Heart left ventricle (tissue), 16 donors: ENCODE results near the gene FAM163B. TPM values are rescaled to one million over a fixed set of nuclear protein-coding genes. Genes with fewer than 3 reads are reported as not detected.

Source experiments
- ATAC-seq, 4 donors: fragments of 200-7000 bp; cut with Tn5 transposase; one replicate each; pipeline ENCODE4 v1.9.1; 2020 to 2022; ENCODE audit warnings: moderate library complexity in 4 of 4, mild to moderate bottlenecking in 3 of 4, moderate number of reproducible peaks in 1 of 4
- DNase-seq, 5 donors: peaks; one replicate each; pipeline ENCODE4 v3.0.0-alpha.2; 2020
- H3K27ac ChIP-seq, 12 donors: fragments of 200-600 bp; sonication (generic) in 4 of 12; one replicate each; pipeline versions ENCODE4 v1.5.0 to v1.8.0; 2016 to 2022; ENCODE audit warnings: mild to moderate bottlenecking in 2 of 12
- H3K27me3 ChIP-seq, 9 donors: fragments of 200-600 bp; sonication (generic) in 2 of 9; one replicate each; pipeline versions ENCODE4 v1.5.1 to v1.8.0; 2016 to 2022; ENCODE audit warnings: mild to moderate bottlenecking in 3 of 9
- H3K36me3 ChIP-seq, 9 donors: fragments of 200-600 bp; sonication (generic) in 2 of 9; one replicate each; pipeline versions ENCODE4 v1.5.0 to v1.8.0; 2018 to 2022; ENCODE audit warnings: mild to moderate bottlenecking in 2 of 9
- H3K4me1 ChIP-seq, 12 donors: fragments of 200-600 bp; sonication (generic) in 4 of 12; one replicate each; pipeline versions ENCODE4 v1.5.0 to v1.8.0; 2016 to 2022; ENCODE audit warnings: mild to moderate bottlenecking in 3 of 12
- H3K4me3 ChIP-seq, 12 donors: fragments of 200-600 bp; sonication (generic) in 4 of 12; one replicate each; pipeline versions ENCODE4 v1.5.0 to v1.8.0; 2017 to 2022; ENCODE audit warnings: mild to moderate bottlenecking in 9 of 12, moderate library complexity in 4 of 12
- H3K9me3 ChIP-seq, 12 donors: fragments of 200-600 bp; sonication (generic) in 4 of 12; one replicate each; pipeline versions ENCODE4 v1.5.0 to v1.8.0; 2016 to 2022; ENCODE audit warnings: mild to moderate bottlenecking in 1 of 12
- CTCF ChIP-seq, 12 donors: fragments of 200-600 bp; sonication (generic) in 4 of 12; IDR thresholded peaks; one replicate each; pipeline versions ENCODE4 v1.5.0 to v1.8.0; 2018 to 2022; ENCODE audit warnings: antibody characterized with exemption in 12 of 12, mild to moderate bottlenecking in 5 of 12
- POLR2A ChIP-seq, 2 donors: fragments of 450-650 bp; IDR thresholded peaks; one replicate each; pipeline ENCODE4 v1.6.1; 2017; ENCODE audit warnings: antibody characterized with exemption in 2 of 2, mild to moderate bottlenecking in 2 of 2, moderate library complexity in 2 of 2
- WGBS, 4 donors: extraction: QIAGEN DNeasy Blood & Tissue Kit in 2 of 4; methylation state at CpG; one replicate each; pipeline versions ENCODE4 v1.1.5 to v1.1.7; 2013 to 2018; 5-methylcytosine and 5-hydroxymethylcytosine counted together
- intact Hi-C, 10 donors: fragments of 100-400 bp; cut with DNase I; formaldehyde crosslinking; loops; one replicate each; pipeline versions ENCODE4 v1.11.1 to v1.14.2; 2022
- polyA plus RNA-seq, 2 donors: library from polyadenylated mRNA; stranded (reverse); fragments of 200-250 nt; gene quantifications; one replicate each; pipeline ENCODE4 v1.2.3, GENCODE V29; 2013
- total RNA-seq, 9 donors: library from RNA; depleted of rRNA in 2 of 9; stranded (reverse); fragments of >200 nt in 2 of 9; fragmentation: NEBNext Ultra II Directional in 3 of 9; extraction: Animal tissue kit (Norgen Biotek cat#: 25700) in 3 of 9; gene quantifications; one replicate each; pipeline versions ENCODE4 v1.1.0 to v1.2.4, GENCODE V29; 2016 to 2023
- donor health status: ischemic (EF 13 %, LVEDD 7.1; RV severe dilation, severe dysfunction).
- donor health status: healthy with polysubstance abuse.
- donor health status: DM: no; HTN: yes; CAD: no.
- donor health status: DM: no; HTN: no; CAD: no.
- donor health status: ischemic (EF 25% LVEDD 6.9; RV normal size, moderate dysfunction).
- donor health status: ischemic (EF 25% LVEDD 5.7; RV mildly dilated, moderate dysfunction).
- donor health status: healthy.
- donor health status: DM: yes; HTN: yes; CAD: no.
- donor health status: ischemic (EF 35%, LVEDD 5.7; RV mildly dilated, moderate dysfunction).
- donor health status: nonischemic (EF 11% LVEDD 7.7; RV severe dilation, severe dysfunction).
- donor health status: DM: yes; HTN: yes; CAD: no.
- donor health status: PGD.
- donor health status: ischemic (EF 29% LVEDD 5.4; RV normal size, mild dysfunction).
- donor health status: nonischemic (EF 23%, LVEDD 6.1; RV moderate dilation, normal function).

Gene FAM163B
- total and polyA plus RNA-seq, 11 donors, result 0.08 TPM; not detected in 10

- TF ChIP-seq CTCF (IDR thresholded peaks at IDR 0.05) (no peak), POLR2A (IDR thresholded peaks at IDR 0.05) (no peak)
- intact Hi-C loops, result no loop called here
- DNase-seq, result no peak
- Histone ChIP-seq H3K27me3 (peaks cover 0 to 17% (median 0%) of the 10 kb centered on the region in 9 donors), H3K4me1 (no peaks in the 10 kb centered on the region), H3K9me3 (no peaks in the 10 kb centered on the region), H3K27ac (no peak overlapping the region), H3K36me3 (no peaks in the 10 kb centered on the region), H3K4me3 (no peak overlapping the region)
- WGBS, 4 donors, result 62 to 81% (median 66%) methylated on average over 8 of the region's 8 CpGs
- no peak for ATAC-seq
Observed at GRCh38 chr9:133633681-133634080, 24.5 kb upstream of the FAM163B start.

- no peak overlapping the region for H3K27ac ChIP-seq
- peaks cover 0 to 17% (median 0%) of the 10 kb centered on the region in 9 donors for H3K27me3 ChIP-seq
- no peak for DNase-seq
- 54 to 70% (median 66%) methylated on average over 21 to 27 of the region's 27 CpGs for WGBS, 4 donors
- no peak for ATAC-seq
- H3K4me3 ChIP-seq, result no peak overlapping the region
- intact Hi-C loops, result no loop called here
- H3K4me1 ChIP-seq, result no peaks in the 10 kb centered on the region
- TF ChIP-seq POLR2A (IDR thresholded peaks at IDR 0.05), result no peak
- TF ChIP-seq CTCF (IDR thresholded peaks at IDR 0.05), result no peak
- H3K9me3 ChIP-seq, result no peaks in the 10 kb centered on the region
- no peaks in the 10 kb centered on the region for H3K36me3 ChIP-seq
Observed at GRCh38 chr9:133632806-133633680, 23.9 kb upstream of the FAM163B start.

DNA sequence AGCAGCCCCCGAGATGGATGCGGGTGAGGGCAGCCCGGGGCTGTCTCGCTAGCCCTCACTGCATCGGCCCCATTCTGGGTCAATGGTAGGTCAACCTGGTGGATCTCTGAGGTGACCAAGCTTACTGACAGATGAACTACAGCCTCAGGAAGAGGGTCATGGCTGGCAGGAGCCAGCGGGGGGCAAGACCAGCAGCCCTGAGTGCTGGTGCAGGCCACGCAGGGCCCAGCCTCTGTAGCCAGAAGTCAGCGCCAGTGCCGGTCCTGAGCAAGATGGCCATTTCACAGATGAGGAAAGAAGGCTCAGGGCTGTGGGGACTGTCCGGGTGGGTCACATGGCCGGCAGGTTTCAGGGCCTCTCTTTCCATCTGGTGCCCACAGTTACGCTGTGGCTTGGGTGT lies 21.9 kb upstream of the FAM163B start:
- H3K27me3 ChIP-seq, result peaks cover 0 to 17% (median 0%) of the 10 kb centered on the region in 9 donors
- no peaks in the 10 kb centered on the region for H3K36me3 ChIP-seq
- no peak overlapping the region for H3K27ac ChIP-seq
- H3K9me3 ChIP-seq, result peaks cover 0 to 8% (median under 1%) of the 10 kb centered on the region in 12 donors
- no peak overlapping the region for H3K4me3 ChIP-seq
- TF ChIP-seq CTCF (IDR thresholded peaks at IDR 0.05) (no peak), POLR2A (IDR thresholded peaks at IDR 0.05) (no peak)
- intact Hi-C loops, result no loop called here
- DNase-seq (no peak), ATAC-seq (no peak)
- WGBS, 4 donors, result 93 to 96% (median 95%) methylated on average over 12 of the region's 12 CpGs
- no peaks in the 10 kb centered on the region for H3K4me1 ChIP-seq

DNA sequence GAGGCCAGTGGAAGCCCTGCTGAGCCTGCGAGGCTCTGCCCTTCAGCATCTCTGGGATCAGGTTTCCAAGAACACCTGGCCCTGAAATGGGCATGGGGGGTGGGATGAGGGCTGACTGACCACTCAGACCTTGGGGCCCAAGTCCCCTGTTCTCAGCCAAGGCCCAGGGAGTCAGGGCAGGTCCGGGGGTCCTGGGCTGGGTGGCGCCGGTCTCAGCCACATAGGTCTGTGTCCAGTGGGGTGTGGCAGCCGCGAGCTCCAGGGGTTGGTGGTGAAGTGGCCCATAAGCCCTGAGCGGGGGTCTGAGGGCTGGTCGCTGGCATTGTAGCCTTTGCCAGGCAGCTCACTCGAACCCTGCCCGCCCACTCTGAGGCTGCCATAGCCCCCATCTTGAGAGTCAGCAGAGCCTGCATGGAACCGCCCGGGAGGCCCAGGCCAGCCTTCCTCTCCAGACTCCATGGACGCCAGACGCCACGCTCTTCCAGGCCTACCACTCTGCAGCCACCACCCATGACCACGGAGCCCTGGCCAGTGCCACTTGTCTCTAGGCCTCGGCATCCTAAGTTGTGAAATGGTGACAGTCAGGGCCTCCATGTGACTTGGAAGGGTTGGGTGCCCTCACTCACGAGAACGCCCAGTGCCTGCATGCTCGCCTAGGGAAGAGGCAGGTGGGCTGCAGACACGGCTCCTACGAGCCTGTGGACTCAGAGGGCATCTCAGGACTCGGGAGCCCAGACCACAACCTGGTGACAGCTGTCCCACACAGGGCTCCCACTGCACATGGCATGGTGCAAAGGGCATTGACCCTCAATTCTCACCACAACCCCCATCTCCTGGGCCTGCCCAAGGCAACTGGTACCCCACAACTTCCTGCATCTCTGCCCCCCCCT lies 20.3 kb upstream of the FAM163B start:
- WGBS, 4 donors, result 90 to 95% (median 92%) methylated on average over 8 to 23 of the region's 23 CpGs
- Histone ChIP-seq H3K4me1 (no peaks in the 10 kb centered on the region), H3K27me3 (peaks cover 0 to 13% (median 0%) of the 10 kb centered on the region in 9 donors), H3K9me3 (peaks cover 0 to 19% (median 4%) of the 10 kb centered on the region in 12 donors), H3K4me3 (no peak overlapping the region), H3K27ac (no peak overlapping the region), H3K36me3 (no peaks in the 10 kb centered on the region)
- intact Hi-C loops, result no loop called here
- ATAC-seq, result no peak
- no peak for DNase-seq
- TF ChIP-seq POLR2A (IDR thresholded peaks at IDR 0.05) (no peak), CTCF (IDR thresholded peaks at IDR 0.05) (no peak)
